Islet of Langerhans (tissue), 1 donor: Measurements from ENCODE around the gene TNIK.
"Not testable (repeated sequence)": the region's sequence is repeated elsewhere in the genome, so short reads cannot be mapped to it uniquely, and the experiment has no call there.

Experiments
- FAIRE-seq: peaks from one replicate; lab custom pipeline; 2011; peaks lifted over from hg19 to GRCh38; lab: Jason Lieb, UNC

The TNIK gene

GRCh38 chr3:171383206-171384018 is 76.8 kb downstream of the TNIK start:
- no peak for FAIRE-seq

GRCh38 chr3:171382347-171382746 is 77.9 kb downstream of the TNIK start:
- FAIRE-seq: not testable (repeated sequence)

- FAIRE-seq: no peak
These were observed 79.3 kb downstream of the TNIK start for GRCh38 chr3:171380711-171381425.

- FAIRE-seq: no peak
These were observed 80.2 kb downstream of the TNIK start for GRCh38 chr3:171379961-171380483.

GRCh38 chr3:171379281-171379680 is 80.9 kb downstream of the TNIK start:
- no peak for FAIRE-seq

- no peak for FAIRE-seq
These were observed 81.6 kb downstream of the TNIK start for GRCh38 chr3:171378586-171378985.

GRCh38 chr3:171377859-171378258 is 82.3 kb downstream of the TNIK start:
- no peak for FAIRE-seq

- FAIRE-seq: no peak
These were observed 83.6 kb downstream of the TNIK start for GRCh38 chr3:171376596-171376947.

- FAIRE-seq: no peak
These were observed 84.3 kb downstream of the TNIK start for GRCh38 chr3:171375666-171376595.

- no peak for FAIRE-seq
These were observed 85.4 kb downstream of the TNIK start for GRCh38 chr3:171374661-171375285.

GRCh38 chr3:171374260-171374659 is 85.9 kb downstream of the TNIK start:
- FAIRE-seq: no peak

- no peak for FAIRE-seq
These were observed 86.5 kb downstream of the TNIK start for GRCh38 chr3:171373711-171374110.

- no peak for FAIRE-seq
These were observed 87.5 kb downstream of the TNIK start for GRCh38 chr3:171372694-171373093.

GRCh38 chr3:171371354-171371753 is 88.9 kb downstream of the TNIK start:
- no peak for FAIRE-seq

- no peak for FAIRE-seq
These were observed 91.0 kb downstream of the TNIK start for GRCh38 chr3:171369156-171369555.

- FAIRE-seq: not testable (repeated sequence)
These were observed 93.5 kb downstream of the TNIK start for GRCh38 chr3:171366738-171367137.

- peak; percentile 43 for FAIRE-seq
These were observed 94.2 kb downstream of the TNIK start for GRCh38 chr3:171366043-171366442.

GRCh38 chr3:171365489-171365888 is 94.7 kb downstream of the TNIK start:
- FAIRE-seq: no peak

- peak; percentile 85 for FAIRE-seq
These were observed 95.7 kb downstream of the TNIK start for GRCh38 chr3:171364500-171364899.

- FAIRE-seq: no peak
These were observed 97.0 kb downstream of the TNIK start for GRCh38 chr3:171363202-171363601.

GRCh38 chr3:171362575-171362974 is 97.6 kb downstream of the TNIK start:
- no peak for FAIRE-seq

GRCh38 chr3:171358881-171359198 is 101.4 kb downstream of the TNIK start:
- FAIRE-seq: no peak
